Subcutaneous adipose tissue (tissue), 4 donors: Measurements from ENCODE around the gene SEC23B. TPM values are rescaled to one million over a fixed set of nuclear protein-coding genes. Genes with fewer than 3 reads are reported as not detected.

Experiments
- CTCF ChIP-seq: fragments of 450-650 bp; IDR thresholded peaks from one replicate; pipeline ENCODE4 v1.5.1; 2016; ENCODE audit warnings: low read depth, mild to moderate bottlenecking, control low read depth, antibody characterized with exemption, moderate library complexity
- total RNA-seq, 4 donors: library from RNA; depleted of rRNA; stranded (reverse); fragments of >200 nt; gene quantifications; one replicate each; pipeline ENCODE4 v1.1.0, GENCODE V29; 2016

The SEC23B gene
- total RNA-seq, 4 donors from 2014 or later, result 20.0 to 35.9 (median 25.4) TPM

GRCh38 chr20:18543932-18544331 lies 36.2 kb downstream of the SEC23B start:
- no peak for TF ChIP-seq CTCF

- TF ChIP-seq CTCF, result no peak
Measured at GRCh38 chr20:18545566-18545965, 37.8 kb downstream of the SEC23B start.

DNA sequence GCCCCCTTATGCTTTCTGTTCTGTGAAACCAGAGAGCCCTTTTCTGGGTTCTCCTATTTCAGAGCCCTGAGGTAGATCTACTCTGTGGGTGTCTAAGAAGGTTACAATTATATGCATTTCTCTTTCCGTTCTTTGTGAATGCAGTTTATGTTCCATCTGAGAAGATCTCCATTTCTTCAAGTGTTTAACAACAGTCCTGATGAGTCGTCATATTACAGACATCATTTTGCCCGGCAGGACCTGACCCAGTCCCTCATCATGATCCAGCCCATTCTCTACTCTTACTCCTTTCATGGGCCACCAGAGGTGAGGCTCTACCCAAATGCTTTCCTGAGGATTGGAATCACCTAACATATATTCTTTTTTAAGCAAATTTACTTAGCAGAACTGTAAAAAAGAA lies 40.7 kb downstream of the SEC23B start:
- no peak for TF ChIP-seq CTCF

DNA sequence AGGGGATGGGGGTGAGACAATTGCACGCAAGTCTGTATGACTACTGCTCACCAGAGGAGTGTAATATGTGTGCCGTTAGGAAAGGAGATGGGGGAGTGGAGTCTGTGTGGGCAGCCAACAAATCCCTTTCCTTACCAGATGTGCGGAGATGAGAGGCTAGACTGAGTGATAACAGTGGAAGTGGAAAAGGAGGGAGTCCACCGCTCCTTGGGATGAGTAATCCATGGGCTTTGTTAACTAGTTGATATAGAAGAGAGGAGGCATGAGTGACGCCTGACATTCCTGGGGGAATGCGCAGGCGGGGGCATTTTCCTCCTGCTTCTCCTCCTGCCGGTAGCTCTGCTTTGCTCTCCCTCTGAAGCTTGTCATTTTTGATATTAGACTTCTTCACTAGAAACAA lies 46.0 kb downstream of the SEC23B start:
- no peak for TF ChIP-seq CTCF

- no peak for TF ChIP-seq CTCF
Measured at GRCh38 chr20:18566892-18567738, 59.4 kb downstream of the SEC23B start, which contains the start of gene SMIM26. Gene SMIM26 (plus strand): TSS chr20:18567432. CDS start chr20:18567479, 47 bp downstream.

- no peak for TF ChIP-seq CTCF
Measured at GRCh38 chr20:18567739-18568091, 60.0 kb downstream of the SEC23B start.

- no peak for TF ChIP-seq CTCF
Measured at GRCh38 chr20:18571009-18571408, 63.3 kb downstream of the SEC23B start.
